Uterus (tissue), 2 donors: ENCODE data around the gene PLAC8.

Experiments
- POLR2A ChIP-seq, 2 donors: fragments of 450-650 bp; IDR thresholded peaks; one replicate each; pipeline ENCODE4 v1.6.1; 2016; ENCODE audit warnings: antibody characterized with exemption in 2 of 2, mild to moderate bottlenecking in 1 of 2, moderate library complexity in 1 of 2
- TF ChIP-seq, protein P1 (sequence below), 4 experiments: fragments of 200-600 bp in 2 of 4; fragments of 450-650 bp in 2 of 4; sonication (generic) in 2 of 4; IDR thresholded peaks; one replicate each; pipeline ENCODE4 v1.5.1; 2016 to 2019; ENCODE audit warnings: antibody characterized with exemption in 4 of 4, mild to moderate bottlenecking in 2 of 4, moderate library complexity in 1 of 4

DNA sequence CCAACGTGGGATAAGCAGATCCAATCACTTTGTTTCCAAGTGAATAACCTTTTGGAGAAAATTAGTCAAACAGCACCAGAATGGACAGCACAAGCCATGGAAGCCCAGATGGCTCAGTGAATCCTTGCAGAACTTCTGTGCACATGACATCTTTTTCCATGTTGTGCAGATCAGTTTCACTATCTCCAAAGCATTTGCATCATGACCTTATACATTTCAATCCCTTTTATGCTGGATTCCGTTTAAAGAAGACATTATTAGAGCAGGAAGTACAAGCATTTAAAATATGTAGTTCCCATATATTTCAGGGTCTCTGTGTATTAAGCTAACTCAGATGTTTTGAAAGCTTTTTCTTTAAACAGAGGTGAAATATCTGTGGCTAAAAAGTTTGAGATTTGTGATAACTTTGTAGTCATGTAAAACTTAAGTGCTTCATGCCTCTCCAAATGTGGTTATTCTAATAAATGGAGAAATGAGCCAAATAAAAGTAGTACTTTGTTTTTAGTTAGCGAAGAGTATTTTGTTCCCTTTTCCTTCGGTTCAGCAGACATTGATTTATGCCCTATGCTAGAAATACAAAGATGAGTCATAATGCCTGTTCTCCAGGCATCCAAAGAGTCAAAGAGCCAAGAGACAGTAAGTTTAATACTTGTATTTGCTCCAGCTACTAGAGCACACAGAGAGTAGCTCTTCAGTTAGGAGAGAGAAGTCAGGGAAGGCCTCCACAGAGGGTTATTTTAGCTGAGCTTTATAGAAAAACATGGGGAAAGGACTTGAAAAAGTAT, 39.0 kb downstream of the PLAC8 start:
- TF ChIP-seq, protein P1, sequence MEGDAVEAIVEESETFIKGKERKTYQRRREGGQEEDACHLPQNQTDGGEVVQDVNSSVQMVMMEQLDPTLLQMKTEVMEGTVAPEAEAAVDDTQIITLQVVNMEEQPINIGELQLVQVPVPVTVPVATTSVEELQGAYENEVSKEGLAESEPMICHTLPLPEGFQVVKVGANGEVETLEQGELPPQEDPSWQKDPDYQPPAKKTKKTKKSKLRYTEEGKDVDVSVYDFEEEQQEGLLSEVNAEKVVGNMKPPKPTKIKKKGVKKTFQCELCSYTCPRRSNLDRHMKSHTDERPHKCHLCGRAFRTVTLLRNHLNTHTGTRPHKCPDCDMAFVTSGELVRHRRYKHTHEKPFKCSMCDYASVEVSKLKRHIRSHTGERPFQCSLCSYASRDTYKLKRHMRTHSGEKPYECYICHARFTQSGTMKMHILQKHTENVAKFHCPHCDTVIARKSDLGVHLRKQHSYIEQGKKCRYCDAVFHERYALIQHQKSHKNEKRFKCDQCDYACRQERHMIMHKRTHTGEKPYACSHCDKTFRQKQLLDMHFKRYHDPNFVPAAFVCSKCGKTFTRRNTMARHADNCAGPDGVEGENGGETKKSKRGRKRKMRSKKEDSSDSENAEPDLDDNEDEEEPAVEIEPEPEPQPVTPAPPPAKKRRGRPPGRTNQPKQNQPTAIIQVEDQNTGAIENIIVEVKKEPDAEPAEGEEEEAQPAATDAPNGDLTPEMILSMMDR (IDR thresholded peaks at IDR 0.05): no peak
- TF ChIP-seq POLR2A (IDR thresholded peaks at IDR 0.05): no peak
